ENCODE measurements around the gene PHB1.
A peak's percentile ranks its signal among the peaks of the same experiment; 100 is the strongest.
"Not testable (repeated sequence)": the region's sequence is repeated elsewhere in the genome, so short reads cannot be mapped to it uniquely, and the experiment has no call there.

The PHB1 gene

DNA sequence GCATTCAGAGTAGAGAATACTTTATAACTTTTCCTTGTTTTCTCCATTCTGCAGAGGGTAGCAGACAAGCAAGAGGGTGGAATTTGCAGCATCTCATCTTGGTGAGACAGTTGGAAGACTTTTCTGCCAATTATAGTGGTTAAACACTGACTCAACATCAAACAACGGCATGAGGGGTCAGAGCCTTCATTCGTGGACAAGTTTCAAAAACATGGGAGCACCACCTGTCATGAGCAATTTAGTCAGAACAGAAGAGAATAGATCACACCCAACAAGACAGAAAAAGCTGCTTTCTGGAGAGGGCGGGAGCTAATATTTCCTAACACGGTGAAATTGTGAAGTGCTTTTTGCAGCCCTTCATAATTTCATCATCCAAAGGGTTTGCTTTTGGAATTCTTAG, 34.8 kb downstream of the PHB1 start:
- no peak for DNase-seq (ENCODE audit: low read depth in 3 of 3)

DNA sequence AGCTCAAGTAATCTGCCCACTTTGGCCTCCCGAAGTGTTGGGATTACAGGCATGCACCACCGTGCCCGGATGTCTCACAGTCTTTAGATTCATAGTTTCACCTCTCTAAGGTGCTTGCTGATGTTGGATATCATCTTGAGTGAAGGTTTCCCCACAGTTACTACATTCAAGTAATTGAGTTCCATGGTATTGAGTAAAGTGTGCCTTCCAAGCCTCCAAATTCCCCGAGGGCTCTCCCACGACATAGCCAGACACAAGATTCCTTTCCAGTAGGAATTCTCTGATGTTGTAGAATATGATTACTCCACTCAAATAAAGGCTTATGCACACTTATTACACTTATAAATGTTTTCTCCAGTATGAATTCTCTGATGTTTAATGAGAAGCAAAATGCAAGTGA, 36.4 kb downstream of the PHB1 start:
- DNase-seq (ENCODE audit: low read depth in 3 of 3): no peak

GRCh38 chr17:49375544-49375943, 39.1 kb downstream of the PHB1 start:
- no peak for DNase-seq (ENCODE audit: low read depth in 3 of 3)

DNA sequence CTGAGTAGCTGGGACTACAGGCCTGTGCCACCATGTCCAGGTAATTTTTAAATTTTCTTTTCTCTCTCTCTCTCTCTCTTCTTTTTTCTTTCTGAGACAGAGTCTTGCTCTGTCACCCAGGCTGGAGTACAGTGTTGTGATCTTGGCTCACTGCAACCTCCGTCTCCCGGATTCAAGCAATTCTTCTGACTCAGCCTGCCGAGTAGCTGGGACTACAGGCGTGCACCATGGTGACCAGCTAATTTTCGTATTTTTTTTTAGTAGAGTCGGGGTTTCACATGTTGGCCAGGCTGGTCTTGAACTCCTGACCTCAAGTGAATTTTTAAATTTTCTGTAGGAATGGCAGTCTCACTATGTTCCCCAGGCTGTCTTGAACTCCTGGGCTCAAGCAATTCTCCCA, 41.6 kb downstream of the PHB1 start:
- no peak for DNase-seq (ENCODE audit: low read depth in 3 of 3)

DNA sequence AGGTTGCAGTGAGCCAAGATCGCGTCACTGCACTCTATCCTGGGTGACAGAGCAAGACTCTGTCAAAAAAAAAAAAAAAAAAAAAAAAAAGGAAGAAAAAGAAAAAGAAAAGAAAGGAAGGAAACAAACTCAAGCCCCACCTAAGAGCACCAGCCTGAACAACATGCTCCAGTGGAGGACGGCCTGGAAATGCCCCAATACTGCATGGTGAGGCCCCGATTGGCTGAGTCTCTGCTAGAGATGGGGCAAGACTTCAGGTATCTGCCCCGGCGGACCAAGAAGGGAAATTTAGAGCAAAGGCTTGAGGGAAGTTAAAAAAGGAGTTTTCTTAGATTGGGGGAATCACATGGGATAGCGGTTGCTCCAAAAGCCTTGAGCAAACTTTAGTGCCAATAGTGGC, 42.3 kb downstream of the PHB1 start:
- DNase-seq (ENCODE audit: low read depth in 3 of 3): no peak

- DNase-seq (ENCODE audit: low read depth in 3 of 3): no peak
Observed at GRCh38 chr17:49370971-49371834, 43.5 kb downstream of the PHB1 start.

DNA sequence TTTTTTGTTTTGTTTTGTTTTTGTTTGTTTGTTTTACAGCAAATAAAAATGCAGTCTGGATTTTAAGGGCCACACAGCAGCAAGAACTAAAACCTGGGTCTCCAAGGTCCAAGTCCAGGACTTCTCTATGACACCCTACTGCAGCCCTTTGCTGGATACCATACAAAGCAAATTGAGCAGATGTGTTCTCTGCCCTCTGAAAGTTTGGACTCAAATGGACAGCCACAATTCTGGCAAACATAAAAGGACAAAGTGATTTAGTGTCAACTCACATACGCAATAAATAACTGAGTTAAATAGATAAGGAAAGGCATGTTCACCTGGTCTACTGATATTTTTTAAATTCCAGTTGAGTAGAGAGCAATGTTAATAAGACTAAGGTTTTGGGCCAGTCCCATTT, 44.9 kb downstream of the PHB1 start:
- no peak for DNase-seq (ENCODE audit: low read depth in 3 of 3)

- DNase-seq (ENCODE audit: low read depth in 3 of 3): no peak
Observed at GRCh38 chr17:49369089-49369488, 45.6 kb downstream of the PHB1 start.

DNA sequence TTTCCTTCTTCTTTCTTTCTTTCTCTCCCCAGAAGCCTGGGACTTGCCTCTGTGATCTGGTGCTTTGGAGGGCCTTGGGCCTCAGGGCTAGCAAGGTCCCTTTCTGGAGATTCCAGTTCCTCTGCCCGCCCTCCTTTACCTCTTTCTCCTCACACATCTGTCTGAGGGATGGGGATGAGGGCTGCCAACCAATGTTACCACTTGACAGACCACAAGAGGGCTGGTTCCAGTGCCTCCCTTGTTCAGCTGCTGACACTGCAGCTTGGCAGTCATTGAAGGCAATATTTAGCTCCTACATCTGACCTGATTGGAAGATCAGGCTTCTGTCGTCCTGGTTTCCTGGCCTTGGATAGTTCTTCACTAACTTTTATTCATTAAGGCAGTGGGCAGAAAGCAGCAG, 49.0 kb downstream of the PHB1 start:
- no peak for DNase-seq (ENCODE audit: low read depth in 3 of 3)

DNA sequence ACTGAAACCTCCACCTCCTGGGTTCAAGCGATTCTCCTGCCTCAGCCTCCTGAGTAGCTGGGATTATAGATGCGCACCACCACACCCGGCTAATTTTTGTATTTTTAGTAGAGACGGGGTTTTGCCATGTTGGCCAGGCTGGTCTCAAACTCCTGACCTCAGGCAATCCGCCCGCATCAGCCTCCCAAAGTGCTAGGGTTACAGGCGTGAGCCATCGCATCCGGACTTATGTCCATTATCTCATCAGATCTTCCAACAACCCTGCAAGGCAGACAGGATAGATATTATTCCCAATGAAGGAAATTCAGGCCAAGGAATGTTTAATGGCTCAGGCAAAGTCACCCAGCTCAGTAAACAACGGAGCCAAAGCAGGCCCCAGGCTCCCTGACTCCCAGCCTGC, 49.6 kb downstream of the PHB1 start:
- not testable (repeated sequence) for DNase-seq (ENCODE audit: low read depth in 3 of 3)

- DNase-seq (ENCODE audit: low read depth in 3 of 3): no peak
Observed at GRCh38 chr17:49364119-49364518, 50.6 kb downstream of the PHB1 start.

GRCh38 chr17:49363251-49363650, 51.4 kb downstream of the PHB1 start:
- DNase-seq (ENCODE audit: low read depth in 3 of 3): no peak

DNA sequence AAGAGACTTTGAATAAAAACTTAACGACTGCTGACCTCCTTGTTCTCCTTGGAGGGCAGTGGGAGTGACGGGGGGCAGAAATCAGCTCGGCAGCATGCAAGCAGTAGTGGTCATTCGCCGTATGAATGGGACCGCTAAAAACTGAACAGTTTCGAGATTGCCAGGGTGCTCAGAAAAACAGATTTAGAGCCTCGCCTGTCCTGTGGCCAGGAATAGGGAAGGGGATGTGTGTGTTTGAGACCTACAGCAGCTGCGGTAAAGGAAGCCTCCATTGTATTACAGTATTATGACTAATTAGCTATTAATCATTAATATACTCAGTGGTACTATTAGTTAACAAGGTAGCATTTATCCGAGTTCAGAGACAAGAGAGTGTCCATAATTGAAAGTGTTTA, 52.0 kb downstream of the PHB1 start:
- DNase-seq (ENCODE audit: low read depth in 3 of 3): no peak

- DNase-seq (ENCODE audit: low read depth in 3 of 3): peak; percentile 77 to 87 (median 77)
Observed at GRCh38 chr17:49361902-49362722, 52.6 kb downstream of the PHB1 start, which contains the start of gene ZNF652. Gene ZNF652, minus strand, starts transcription at chr17:49362250. Its CDS starts 44,525 bp downstream, at chr17:49317725.

GRCh38 chr17:49361129-49361901, 53.4 kb downstream of the PHB1 start:
- DNase-seq (ENCODE audit: low read depth in 3 of 3): peak; percentile 35 to 54 (median 38)

- peak in 2 of 3 experiments; percentile 12 to 28 for DNase-seq (ENCODE audit: low read depth in 3 of 3)
Observed at GRCh38 chr17:49360796-49361128, 53.9 kb downstream of the PHB1 start.

GRCh38 chr17:49359990-49360795, 54.5 kb downstream of the PHB1 start:
- no peak for DNase-seq (ENCODE audit: low read depth in 3 of 3)

DNA sequence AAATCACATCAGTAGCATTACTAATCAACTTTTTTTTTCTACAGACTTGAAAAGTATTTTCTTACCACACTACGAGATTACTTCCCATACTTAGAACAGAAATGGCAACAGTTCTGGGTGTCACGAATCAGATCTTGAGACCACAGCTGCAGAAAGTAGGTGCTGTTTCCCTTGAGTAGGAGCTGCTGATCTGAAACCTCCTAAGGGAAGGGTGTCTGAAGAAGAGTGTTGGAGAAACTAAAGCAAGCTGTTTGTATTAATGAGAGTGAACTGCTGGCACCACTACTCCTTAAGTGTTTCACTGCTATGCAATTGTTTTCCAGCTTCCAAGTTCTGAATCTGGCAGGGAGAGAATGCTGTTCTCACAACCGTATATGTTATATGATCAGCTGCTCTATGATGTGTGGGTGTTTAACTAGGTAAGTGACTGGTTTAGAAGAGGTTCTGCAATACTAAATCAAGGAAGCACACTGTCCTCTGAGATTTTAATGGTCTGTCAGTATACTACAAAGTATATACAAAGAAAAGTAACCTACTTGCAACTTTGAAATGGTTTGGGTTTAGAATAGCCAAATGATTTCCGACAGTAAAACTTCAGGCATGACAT, 55.9 kb downstream of the PHB1 start:
- no peak for DNase-seq (ENCODE audit: low read depth in 3 of 3)

DNA sequence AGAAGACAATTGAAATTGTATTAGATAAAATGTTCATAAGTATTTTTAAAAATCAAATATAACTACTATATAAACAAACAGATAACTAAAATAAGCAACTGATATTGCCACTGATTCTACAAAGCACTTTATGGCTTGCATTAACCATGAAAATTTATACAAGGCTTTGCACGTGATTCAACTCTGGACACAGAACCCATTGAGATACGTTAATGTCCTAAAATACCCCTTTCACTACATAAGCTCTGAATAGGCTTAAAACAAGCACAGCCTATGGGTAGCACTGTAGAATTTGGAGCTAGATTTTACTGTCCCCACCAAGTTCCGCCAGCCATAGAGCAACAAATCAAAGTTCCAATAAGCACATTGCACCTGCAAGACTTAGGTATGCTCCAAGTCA, 57.2 kb downstream of the PHB1 start:
- no peak for DNase-seq (ENCODE audit: low read depth in 3 of 3)

DNA sequence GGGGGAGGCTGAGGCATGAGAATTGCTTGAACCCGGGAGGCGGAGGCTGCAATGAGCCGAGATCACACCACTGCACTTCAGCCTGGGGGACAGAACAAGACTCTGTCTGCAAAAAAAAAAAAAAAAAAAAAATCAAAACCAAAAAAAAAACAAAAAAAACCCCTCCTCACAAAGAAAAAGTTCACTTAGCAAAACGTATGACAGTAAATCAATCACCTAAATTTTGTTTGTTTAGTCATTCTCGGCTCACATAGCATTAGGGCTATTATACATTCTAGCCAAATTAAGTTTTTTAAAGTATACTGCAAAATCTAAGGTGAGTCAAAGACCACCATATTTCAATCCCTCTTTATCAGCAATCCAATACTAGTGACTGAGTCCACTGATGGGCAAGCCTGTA, 58.4 kb downstream of the PHB1 start:
- DNase-seq (ENCODE audit: low read depth in 3 of 3): no peak

All from stimulated activated CD4-positive, alpha-beta T cell treated with anti-CD3 and anti-CD28 coated beads, TNF-alpha, amount 100 ng/mL, for 24 hours (primary cell).